AG09319 (cell line): ENCODE data around the gene PSPH.
"Not testable (repeated sequence)": the region's sequence is repeated elsewhere in the genome, so short reads cannot be mapped to it uniquely, and the experiment has no call there.

Experiments used
- DNase-seq: peaks from one replicate; pipeline ENCODE4 v3.0.0-alpha.2; 2010; ENCODE audit warnings: low read depth; ENCODE audit errors: extremely low read depth
- CTCF ChIP-seq: IDR thresholded peaks from 2 replicates; pipeline ENCODE4 v1.5.1; 2011; ENCODE audit warnings: low read depth, mild to moderate bottlenecking, inconsistent platforms, low read length, moderate library complexity

Gene PSPH

GRCh38 chr7:56030340-56030739, 20.9 kb downstream of the PSPH start:
- TF ChIP-seq CTCF, result no peak
- DNase-seq, result no peak

GRCh38 chr7:56028942-56029630, 22.2 kb downstream of the PSPH start:
- no peak for TF ChIP-seq CTCF
- DNase-seq, result no peak

GRCh38 chr7:56026538-56026937, 24.7 kb downstream of the PSPH start:
- no peak for TF ChIP-seq CTCF
- no peak for DNase-seq

GRCh38 chr7:56023500-56023899, 27.7 kb downstream of the PSPH start:
- no peak for DNase-seq
- TF ChIP-seq CTCF, result no peak

- DNase-seq, result no peak
- TF ChIP-seq CTCF, result no peak
Observed at GRCh38 chr7:56019501-56019900, 31.7 kb downstream of the PSPH start.

GRCh38 chr7:56017015-56017414, 34.2 kb downstream of the PSPH start:
- not testable (repeated sequence) for DNase-seq

- DNase-seq, result no peak
Observed at GRCh38 chr7:56009695-56010094, 41.5 kb downstream of the PSPH start.

More at GRCh38 chr7:56009695-56010094, 41.5 kb downstream of the PSPH start:
- TF ChIP-seq CTCF, result no peak
